GM12872 (cell line): ENCODE data around the gene PCED1B.

ENCODE experiments used
- TF ChIP-seq, protein P1 (sequence below): IDR thresholded peaks from 3 replicates; pipeline ENCODE4 v1.5.1; 2011; ENCODE audit warnings: low read depth, mild to moderate bottlenecking, low read length, moderate library complexity; ENCODE audit not compliant: insufficient read depth

The PCED1B gene

DNA sequence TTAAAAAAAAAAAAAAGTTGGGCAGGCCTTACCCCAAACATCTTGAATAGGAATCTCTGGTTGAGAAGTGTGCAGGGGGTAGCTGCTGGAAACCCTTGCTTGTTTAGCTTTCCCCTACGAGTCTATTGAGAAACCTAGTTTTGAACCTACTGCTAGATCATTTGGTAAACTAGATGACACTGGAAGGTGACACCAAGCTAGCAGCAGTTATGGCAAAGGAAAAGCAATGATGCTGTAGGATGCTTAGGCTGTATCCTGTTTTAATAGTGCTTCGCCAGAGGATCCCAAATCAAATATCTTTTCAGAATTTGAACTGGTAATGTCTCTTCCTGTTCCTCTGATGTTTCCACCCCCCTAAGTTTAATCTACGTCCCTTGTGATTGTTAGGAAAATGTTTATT lies 5.5 kb upstream of the PCED1B start:
- TF ChIP-seq, protein P1, sequence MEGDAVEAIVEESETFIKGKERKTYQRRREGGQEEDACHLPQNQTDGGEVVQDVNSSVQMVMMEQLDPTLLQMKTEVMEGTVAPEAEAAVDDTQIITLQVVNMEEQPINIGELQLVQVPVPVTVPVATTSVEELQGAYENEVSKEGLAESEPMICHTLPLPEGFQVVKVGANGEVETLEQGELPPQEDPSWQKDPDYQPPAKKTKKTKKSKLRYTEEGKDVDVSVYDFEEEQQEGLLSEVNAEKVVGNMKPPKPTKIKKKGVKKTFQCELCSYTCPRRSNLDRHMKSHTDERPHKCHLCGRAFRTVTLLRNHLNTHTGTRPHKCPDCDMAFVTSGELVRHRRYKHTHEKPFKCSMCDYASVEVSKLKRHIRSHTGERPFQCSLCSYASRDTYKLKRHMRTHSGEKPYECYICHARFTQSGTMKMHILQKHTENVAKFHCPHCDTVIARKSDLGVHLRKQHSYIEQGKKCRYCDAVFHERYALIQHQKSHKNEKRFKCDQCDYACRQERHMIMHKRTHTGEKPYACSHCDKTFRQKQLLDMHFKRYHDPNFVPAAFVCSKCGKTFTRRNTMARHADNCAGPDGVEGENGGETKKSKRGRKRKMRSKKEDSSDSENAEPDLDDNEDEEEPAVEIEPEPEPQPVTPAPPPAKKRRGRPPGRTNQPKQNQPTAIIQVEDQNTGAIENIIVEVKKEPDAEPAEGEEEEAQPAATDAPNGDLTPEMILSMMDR = no peak

DNA sequence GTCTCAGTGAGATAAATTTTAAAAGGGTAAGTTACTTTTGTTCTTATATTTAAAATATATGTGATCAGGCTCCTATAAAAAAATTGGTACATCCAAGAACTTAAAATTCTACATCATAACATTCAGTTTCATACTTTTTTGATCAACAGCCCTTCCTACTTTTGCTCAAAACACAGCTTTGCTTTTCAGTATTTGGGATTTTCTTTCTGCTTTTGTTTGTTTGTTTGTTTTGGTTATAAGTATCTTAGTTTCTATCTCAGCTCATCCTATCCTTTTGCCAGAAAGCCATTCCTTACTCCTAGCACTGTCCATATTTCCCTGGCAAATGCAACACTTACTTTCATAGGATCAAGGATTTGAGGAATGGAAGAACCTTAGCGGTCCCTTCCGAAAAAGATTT lies 4.7 kb upstream of the PCED1B start:
- TF ChIP-seq, protein P1 = no peak

DNA sequence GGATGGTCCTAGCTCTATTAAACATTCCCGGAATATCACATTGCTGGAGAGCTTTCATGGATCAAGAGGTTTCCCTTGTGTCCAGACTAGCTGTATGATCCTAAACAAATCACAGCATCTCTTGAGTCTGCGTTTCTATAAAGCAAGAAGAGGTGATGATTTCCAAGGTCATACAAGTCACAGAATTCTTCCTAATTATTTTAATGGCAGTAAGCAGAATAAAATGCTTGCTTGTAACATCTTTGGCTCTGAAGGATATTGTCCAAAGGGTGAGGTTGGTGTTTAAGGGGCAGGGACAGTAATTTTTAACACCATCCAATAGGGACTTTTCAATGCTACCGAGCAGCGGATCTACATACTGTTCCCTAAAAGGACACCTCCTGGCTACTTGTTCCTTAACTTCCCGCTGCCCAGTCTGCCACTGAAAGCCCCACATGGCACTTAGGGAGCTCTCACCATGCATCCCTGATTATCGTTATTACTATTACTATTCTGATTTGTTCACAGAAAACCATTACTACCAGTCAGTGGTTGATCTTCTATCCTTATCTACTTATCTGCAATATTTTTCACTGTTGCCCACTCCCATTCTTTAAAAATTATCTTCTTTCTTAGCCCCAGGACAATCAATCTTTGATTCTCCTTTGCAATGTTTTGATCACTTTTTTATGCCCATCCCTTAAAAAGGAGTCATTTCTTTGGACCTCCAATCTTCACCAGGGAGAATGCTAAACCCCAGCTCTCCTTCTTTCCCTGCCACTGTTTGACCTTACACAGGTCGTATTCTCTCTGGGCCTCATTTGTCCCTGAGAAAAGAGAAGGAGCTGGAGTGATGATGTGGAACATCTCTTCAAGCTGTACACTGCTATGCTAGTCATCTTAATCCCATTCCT lies 4.0 kb upstream of the PCED1B start:
- TF ChIP-seq, protein P1 = no peak

DNA sequence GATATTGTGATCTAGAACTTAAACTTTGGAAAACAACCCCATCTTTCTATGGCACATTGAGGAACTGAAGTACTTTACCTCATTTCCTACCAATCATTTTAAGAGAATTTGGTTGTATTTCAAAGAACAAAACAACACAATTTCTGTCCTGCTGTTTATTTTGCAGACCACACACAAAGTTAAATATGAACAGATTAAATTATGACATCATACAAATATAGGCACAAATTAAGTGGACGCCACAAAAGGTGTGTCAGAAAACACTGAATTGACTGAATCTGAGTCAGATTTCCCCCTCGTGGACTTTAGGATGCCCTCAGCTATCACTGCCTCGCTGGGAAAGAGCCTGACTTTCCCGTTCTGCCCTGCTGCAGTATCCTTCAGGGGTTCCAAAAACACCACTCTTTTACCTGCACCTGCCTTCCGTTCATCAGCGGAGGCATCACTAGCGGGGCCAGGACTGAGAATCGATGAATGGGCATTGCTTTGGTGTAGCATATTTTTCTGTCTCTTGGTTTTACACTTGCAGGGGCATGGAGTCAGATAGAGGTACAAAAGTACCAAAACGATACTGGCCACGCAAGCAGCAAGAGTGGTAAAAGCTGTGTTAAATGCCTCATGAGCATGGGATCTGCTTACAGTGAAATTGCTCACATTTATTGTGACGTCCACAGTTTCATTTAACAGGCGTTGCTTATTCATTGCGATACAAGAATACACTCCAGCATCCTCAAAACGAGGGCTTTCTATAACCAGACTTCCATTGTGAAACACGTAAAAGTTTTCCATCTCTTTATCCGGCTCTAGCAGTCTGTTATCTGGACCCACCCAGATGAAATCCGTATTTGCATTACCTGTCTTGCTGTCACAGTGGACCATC lies 2.0 kb upstream of the PCED1B start:
- TF ChIP-seq, protein P1 = no peak

DNA sequence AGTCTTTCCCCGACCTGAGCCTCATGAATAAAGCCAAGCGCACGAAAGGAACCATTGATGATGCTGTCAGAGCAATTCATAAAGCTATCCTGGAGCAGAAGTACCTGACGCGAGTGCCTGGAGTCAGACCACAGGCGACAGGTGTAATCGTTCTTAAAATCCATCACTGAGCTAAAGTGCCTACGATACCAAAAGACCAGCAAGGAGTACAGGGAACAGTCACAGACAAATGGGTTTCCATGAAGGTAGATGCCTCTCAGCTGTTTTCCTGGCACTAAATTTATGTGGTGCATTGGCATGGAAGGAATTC lies 1.4 kb upstream of the PCED1B start:
- TF ChIP-seq, protein P1 = no peak

DNA sequence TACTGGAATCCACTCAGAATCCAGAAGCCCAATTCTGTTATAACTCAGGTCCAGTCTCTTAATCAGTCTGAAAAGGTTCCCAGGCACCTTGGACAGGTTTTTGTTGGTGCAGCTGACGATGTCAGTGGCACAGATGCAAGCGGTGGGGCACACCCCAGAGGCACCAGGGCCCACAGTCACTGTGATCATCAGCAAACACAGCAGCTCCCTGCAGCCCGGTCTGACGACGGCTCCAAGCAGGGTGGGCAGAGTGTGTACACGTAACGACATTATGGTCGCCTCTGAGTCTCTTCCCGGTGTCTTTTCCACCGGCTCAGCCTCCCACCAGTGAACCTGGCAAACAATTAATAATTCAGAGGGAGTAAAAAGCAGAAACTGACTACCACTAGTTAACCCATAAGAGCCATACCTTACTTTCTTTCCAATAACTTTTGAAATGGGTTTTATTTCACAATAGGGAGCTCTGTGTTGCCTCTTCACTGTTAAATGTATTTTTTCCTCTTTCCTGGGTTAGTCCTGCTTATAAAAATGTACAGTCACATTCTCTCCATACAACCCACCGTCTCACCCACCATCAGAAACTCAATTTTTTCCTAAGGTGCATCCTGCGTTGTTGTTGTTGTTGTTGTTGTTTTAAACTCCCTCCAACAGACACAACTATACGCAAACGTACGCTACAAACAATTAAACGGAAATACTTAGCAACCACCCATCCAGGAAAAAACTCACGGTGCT lies 521 bp upstream of the PCED1B start:
- TF ChIP-seq, protein P1 = no peak

DNA sequence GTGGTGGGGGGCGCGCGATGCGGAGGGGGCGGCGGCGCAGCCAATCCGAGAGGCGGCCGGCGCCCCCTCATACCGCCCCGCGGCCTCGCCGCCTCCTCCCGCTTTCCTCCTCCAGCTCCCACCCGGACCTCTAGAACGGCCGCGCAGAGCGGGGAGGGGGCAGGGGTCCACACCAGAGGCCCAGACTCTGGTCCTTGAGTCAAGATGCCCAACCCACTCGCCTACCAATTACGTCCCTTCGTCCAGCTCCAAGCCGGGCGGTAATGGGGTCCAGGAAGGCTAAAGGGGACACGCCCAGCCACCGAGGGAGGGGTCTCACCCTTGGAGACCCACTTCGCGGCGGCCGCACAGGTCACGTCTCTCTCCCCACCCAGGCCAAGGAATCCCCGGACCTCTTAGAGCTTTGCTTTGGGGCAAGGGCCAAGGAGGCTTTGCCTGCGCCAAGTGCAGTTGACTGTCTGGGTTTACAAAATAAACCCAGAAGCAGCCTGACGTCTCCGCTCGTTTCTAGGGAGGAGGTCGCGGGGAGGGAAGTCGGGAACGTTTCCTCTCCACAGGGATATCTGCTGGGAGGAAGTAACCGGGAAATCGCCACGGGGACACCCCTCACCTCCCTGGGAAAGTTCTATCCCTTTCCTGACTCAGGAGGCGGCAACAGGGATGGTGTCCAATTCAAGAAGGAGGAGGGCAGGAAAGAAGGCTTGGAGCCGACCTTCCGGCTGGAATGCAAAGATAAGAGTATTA lies 732 bp downstream of the PCED1B start:
- TF ChIP-seq, protein P1 = no peak
